CD8-positive, alpha-beta memory T cell (primary cell): ENCODE data around the gene SLC22A3. TPM values are rescaled to one million over a fixed set of nuclear protein-coding genes. Genes with fewer than 3 reads are reported as not detected.

Experiments used
- CTCF ChIA-PET: fragments of 350-600 bp; sonication (Branson Sonifier 250); formaldehyde crosslinking; loops from one replicate; lab custom pipeline; 2021; ENCODE audit warnings: antibody characterized with exemption; lab: Charles Lee
- POLR2A ChIA-PET: fragments of 350-600 bp; sonication (Branson Sonifier 250); formaldehyde crosslinking; loops from one replicate; lab custom pipeline; 2021; ENCODE audit warnings: antibody characterized with exemption; lab: Charles Lee
- DNase-seq, 5 donors: peaks; one replicate each; pipeline versions ENCODE4 v3.0.0 to v3.0.0-alpha.2; 2020 to 2022; ENCODE audit warnings: mixed read lengths in 1 of 5
- H3K27ac ChIP-seq: one replicate; pipeline ENCODE4 v1.7.0; 2013; ENCODE audit warnings: low read depth, mild to moderate bottlenecking, low read length, moderate library complexity
- H3K27me3 ChIP-seq: 2 replicates; pipeline ENCODE4 v1.7.0; 2013; ENCODE audit warnings: low read length, mild to moderate bottlenecking; ENCODE audit not compliant: insufficient read depth, poor library complexity, severe bottlenecking
- H3K36me3 ChIP-seq: 2 replicates; pipeline ENCODE4 v1.7.0; 2013; ENCODE audit warnings: mild to moderate bottlenecking, low read length, moderate library complexity; ENCODE audit not compliant: insufficient read depth
- H3K4me1 ChIP-seq: 2 replicates; pipeline ENCODE4 v1.7.0; 2013; ENCODE audit warnings: mild to moderate bottlenecking, low read length, moderate library complexity; ENCODE audit not compliant: insufficient read depth
- H3K4me3 ChIP-seq: 2 replicates; pipeline ENCODE4 v1.7.0; 2013; ENCODE audit warnings: mild to moderate bottlenecking, low read length
- H3K9me3 ChIP-seq: 2 replicates; pipeline ENCODE4 v1.7.0; 2013; ENCODE audit warnings: mild to moderate bottlenecking, low read length
- H3K27ac Mint-ChIP-seq, 8 donors: one replicate each; pipeline ENCODE4 v1.8.0; 2020 to 2021; ENCODE audit warnings: mixed read lengths in 8 of 8, mild to moderate bottlenecking in 6 of 8, inconsistent platforms in 3 of 8, moderate library complexity in 3 of 8
- H3K27me3 Mint-ChIP-seq, 2 donors: one replicate each; pipeline ENCODE4 v1.8.0; 2020 to 2021; ENCODE audit warnings: mixed read lengths in 2 of 2, mild to moderate bottlenecking in 1 of 2, moderate library complexity in 1 of 2
- H3K36me3 Mint-ChIP-seq, 3 donors: one replicate each; pipeline ENCODE4 v1.8.0; 2020 to 2021; ENCODE audit warnings: mixed read lengths in 3 of 3, inconsistent platforms in 1 of 3, mild to moderate bottlenecking in 1 of 3
- H3K4me1 Mint-ChIP-seq, 3 donors: one replicate each; pipeline ENCODE4 v1.8.0; 2020 to 2021; ENCODE audit warnings: mixed read lengths in 3 of 3, inconsistent platforms in 1 of 3, mild to moderate bottlenecking in 1 of 3
- H3K4me3 Mint-ChIP-seq, 7 donors: one replicate each; pipeline ENCODE4 v1.8.0; 2020 to 2021; ENCODE audit warnings: mixed read lengths in 7 of 7, mild to moderate bottlenecking in 6 of 7, moderate library complexity in 4 of 7, inconsistent platforms in 2 of 7
- H3K9me3 Mint-ChIP-seq, 5 donors: one replicate each; pipeline ENCODE4 v1.8.0; 2020 to 2022; ENCODE audit warnings: mixed read lengths in 5 of 5, mild to moderate bottlenecking in 3 of 5, moderate library complexity in 2 of 5, inconsistent platforms in 1 of 5
- polyA plus RNA-seq: library from polyadenylated mRNA; unstranded; fragments of 300-500 nt; fragmentation: Illumina TruSeq; gene quantifications from one replicate; pipeline ENCODE4 v1.2.3, GENCODE V29; 2021
- total RNA-seq, 2 experiments: library from RNA; stranded (reverse); gene quantifications; one replicate each; pipeline ENCODE4 v1.2.3, GENCODE V29; 2021

The SLC22A3 gene
- total and polyA plus RNA-seq, 3 experiments from 2014 or later = not detected

DNA sequence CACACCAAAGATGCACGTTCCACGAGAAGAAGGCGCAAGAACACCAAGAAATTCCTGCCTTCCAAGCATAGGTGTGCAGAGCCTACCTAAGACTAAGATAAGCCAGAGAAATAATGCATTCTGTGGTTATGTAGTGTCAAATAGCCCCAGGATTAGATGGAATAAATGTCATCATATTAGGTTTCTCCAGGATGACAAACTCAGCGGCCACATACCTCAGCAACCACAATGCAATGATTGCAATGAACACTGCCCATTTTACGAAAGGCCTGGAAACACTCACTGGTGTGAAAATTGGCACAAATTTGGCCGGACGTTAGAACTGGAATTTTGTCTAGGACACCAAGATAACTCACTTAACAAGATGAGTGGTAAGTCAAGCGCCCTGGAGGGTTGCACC is 129.7 kb downstream of the SLC22A3 start:
- H3K4me1 Mint-ChIP-seq = peaks cover 7 to 14% (median 9%) of the 10 kb centered on the region in 3 donors
- H3K4me3 Mint-ChIP-seq = no peak overlapping the region
- no peak overlapping the region for H3K27ac ChIP-seq
- no peaks in the 10 kb centered on the region for H3K27me3 ChIP-seq
- H3K27ac Mint-ChIP-seq = no peak overlapping the region
- H3K36me3 ChIP-seq = no peaks in the 10 kb centered on the region
- H3K9me3 Mint-ChIP-seq = peaks cover 0 to 13% (median 2%) of the 10 kb centered on the region in 5 donors
- no peak overlapping the region for H3K4me3 ChIP-seq
- DNase-seq = no peak
- POLR2A ChIA-PET = no interaction called here
- H3K9me3 ChIP-seq = no peaks in the 10 kb centered on the region
- no peaks in the 10 kb centered on the region for H3K27me3 Mint-ChIP-seq
- CTCF ChIA-PET = no interaction called here
- no peaks in the 10 kb centered on the region for H3K4me1 ChIP-seq
- peaks cover 26 to 37% (median 35%) of the 10 kb centered on the region in 3 donors for H3K36me3 Mint-ChIP-seq

GRCh38 chr6:160487116-160487515 is 138.9 kb downstream of the SLC22A3 start:
- Mint-ChIP-seq H3K27me3 (no peaks in the 10 kb centered on the region), H3K27ac (no peak overlapping the region), H3K4me3 (no peak overlapping the region), H3K4me1 (no peaks in the 10 kb centered on the region), H3K36me3 (peaks cover 47 to 76% (median 48%) of the 10 kb centered on the region in 3 donors), H3K9me3 (peaks cover 0 to under 1% (median 0%) of the 10 kb centered on the region in 5 donors)
- ChIA-PET CTCF (no interaction called here), POLR2A (no interaction called here)
- no peak overlapping the region for H3K27ac ChIP-seq
- H3K9me3 ChIP-seq = no peaks in the 10 kb centered on the region
- H3K36me3 ChIP-seq = no peaks in the 10 kb centered on the region
- no peaks in the 10 kb centered on the region for H3K4me1 ChIP-seq
- no peaks in the 10 kb centered on the region for H3K27me3 ChIP-seq
- DNase-seq = no peak
- no peak overlapping the region for H3K4me3 ChIP-seq

GRCh38 chr6:160489091-160489490 is 140.9 kb downstream of the SLC22A3 start:
- ChIA-PET POLR2A (no interaction called here), CTCF (no interaction called here)
- Histone ChIP-seq H3K9me3 (no peaks in the 10 kb centered on the region), H3K27me3 (no peaks in the 10 kb centered on the region), H3K4me1 (no peaks in the 10 kb centered on the region), H3K27ac (no peak overlapping the region), H3K36me3 (no peaks in the 10 kb centered on the region), H3K4me3 (no peak overlapping the region)
- no peak overlapping the region for H3K4me3 Mint-ChIP-seq
- H3K36me3 Mint-ChIP-seq = peaks cover 38 to 72% (median 52%) of the 10 kb centered on the region in 3 donors
- no peaks in the 10 kb centered on the region for H3K9me3 Mint-ChIP-seq
- no peak for DNase-seq
- H3K4me1 Mint-ChIP-seq = no peaks in the 10 kb centered on the region
- no peaks in the 10 kb centered on the region for H3K27me3 Mint-ChIP-seq
- peak overlapping the region in 1 of 8 donors; percentile 14 for H3K27ac Mint-ChIP-seq

DNA sequence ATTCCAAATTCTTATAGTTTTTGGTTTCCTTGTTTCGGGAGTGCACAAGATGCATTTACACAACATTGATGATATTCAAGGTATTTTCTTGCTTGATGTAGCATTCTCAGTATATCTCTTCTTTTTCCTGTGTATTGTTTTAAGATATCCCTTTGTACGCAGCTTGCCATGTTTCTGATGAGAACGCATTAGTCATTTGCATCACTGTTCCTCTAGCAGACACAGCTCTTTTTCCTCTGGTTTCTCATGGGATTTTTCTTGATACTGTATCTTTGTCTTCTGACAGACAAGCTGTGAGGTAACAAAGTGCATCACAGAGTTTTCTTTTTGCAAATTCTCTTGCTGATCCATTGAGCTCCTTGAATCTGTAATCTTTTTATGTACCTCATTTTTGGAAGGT is 146.4 kb downstream of the SLC22A3 start:
- POLR2A ChIA-PET = no interaction called here
- Histone ChIP-seq H3K4me3 (no peak overlapping the region), H3K36me3 (no peaks in the 10 kb centered on the region), H3K27ac (no peak overlapping the region), H3K4me1 (no peaks in the 10 kb centered on the region), H3K27me3 (no peaks in the 10 kb centered on the region), H3K9me3 (no peaks in the 10 kb centered on the region)
- Mint-ChIP-seq H3K27me3 (peaks cover 0 to 1% of the 10 kb centered on the region in 2 donors), H3K9me3 (no peaks in the 10 kb centered on the region), H3K36me3 (peaks cover 20 to 54% (median 53%) of the 10 kb centered on the region in 3 donors), H3K27ac (peak overlapping the region in 1 of 8 donors; percentile 27), H3K4me1 (no peaks in the 10 kb centered on the region), H3K4me3 (no peak overlapping the region)
- DNase-seq = no peak
- CTCF ChIA-PET = interaction anchor here (1.6 kb wide), 1 partner anchor 25 kb away, joined by 3 read pairs; no protein-coding TSS in a partner anchor

GRCh38 chr6:160500639-160501038 is 152.5 kb downstream of the SLC22A3 start:
- ChIA-PET POLR2A (no interaction called here), CTCF (no interaction called here)
- no peaks in the 10 kb centered on the region for H3K27me3 ChIP-seq
- no peak overlapping the region for H3K4me3 ChIP-seq
- H3K36me3 Mint-ChIP-seq = peaks cover 18 to 56% (median 31%) of the 10 kb centered on the region in 3 donors
- no peak overlapping the region for H3K27ac ChIP-seq
- H3K4me1 Mint-ChIP-seq = no peaks in the 10 kb centered on the region
- H3K4me1 ChIP-seq = no peaks in the 10 kb centered on the region
- H3K9me3 ChIP-seq = no peaks in the 10 kb centered on the region
- H3K4me3 Mint-ChIP-seq = no peak overlapping the region
- peaks cover 0 to 1% of the 10 kb centered on the region in 2 donors for H3K27me3 Mint-ChIP-seq
- peaks cover 0 to 18% (median 10%) of the 10 kb centered on the region in 5 donors for H3K9me3 Mint-ChIP-seq
- DNase-seq = no peak
- H3K27ac Mint-ChIP-seq = peak overlapping the region in 1 of 8 donors; percentile 54
- H3K36me3 ChIP-seq = peaks cover 5% of the 10 kb centered on the region

Other genes starting within 250 kb of the SLC22A3 start
- gene SLC22A1, start 226.6 kb upstream of the SLC22A3 start, total RNA-seq = under 1 TPM; 0.22 to 0.49 TPM
- gene SLC22A1, start 226.6 kb upstream of the SLC22A3 start, polyA plus RNA-seq = 0.13 TPM
- not detected for gene SLC22A2, start 89.6 kb upstream of the SLC22A3 start, total RNA-seq
- not detected for gene SLC22A2, start 89.6 kb upstream of the SLC22A3 start, polyA plus RNA-seq